Spleen (tissue), 13 donors: Measurements from ENCODE around the gene POLR1B. TPM values are rescaled to one million over a fixed set of nuclear protein-coding genes. Genes with fewer than 3 reads are reported as not detected.

Source experiments
- DNase-seq: peaks from one replicate; pipeline ENCODE4 v3.0.0-alpha.2; 2020
- H3K27ac ChIP-seq, 8 donors: fragments of 200-600 bp; sonication (generic) in 7 of 8; 1 replicate in 4 of 8; 2 replicates in 4 of 8; pipeline versions ENCODE4 v1.5.0 to v1.8.0; 2016 to 2021; ENCODE audit warnings: inconsistent platforms in 4 of 8, mild to moderate bottlenecking in 4 of 8, moderate library complexity in 1 of 8
- H3K27me3 ChIP-seq, 7 donors: fragments of 200-600 bp; sonication (generic) in 6 of 7; replicated peaks in 1 of 7; 1 replicate in 4 of 7; 2 replicates in 3 of 7; pipeline versions ENCODE4 v1.5.0 to v1.8.0; 2016 to 2021; ENCODE audit warnings: inconsistent platforms in 3 of 7, mild to moderate bottlenecking in 1 of 7
- H3K36me3 ChIP-seq, 6 donors: fragments of 200-600 bp; sonication (generic) in 5 of 6; 1 replicate in 4 of 6; 2 replicates in 2 of 6; pipeline versions ENCODE4 v1.5.0 to v1.8.0; 2016 to 2021; ENCODE audit warnings: inconsistent platforms in 2 of 6
- H3K4me1 ChIP-seq, 6 donors: fragments of 200-600 bp; sonication (generic) in 5 of 6; 1 replicate in 3 of 6; 2 replicates in 3 of 6; pipeline versions ENCODE4 v1.5.0 to v1.8.0; 2016 to 2021; ENCODE audit warnings: inconsistent platforms in 3 of 6
- H3K4me3 ChIP-seq, 8 donors: fragments of 200-600 bp; sonication (generic) in 7 of 8; 1 replicate in 4 of 8; 2 replicates in 4 of 8; pipeline versions ENCODE4 v1.5.0 to v1.8.0; 2016 to 2021; ENCODE audit warnings: inconsistent platforms in 4 of 8, mild to moderate bottlenecking in 4 of 8, moderate library complexity in 2 of 8
- H3K9me3 ChIP-seq, 8 donors: fragments of 200-600 bp; sonication (generic) in 7 of 8; 1 replicate in 4 of 8; 2 replicates in 4 of 8; pipeline versions ENCODE4 v1.5.0 to v1.8.0; 2016 to 2021; ENCODE audit warnings: inconsistent platforms in 4 of 8
- POLR2A ChIP-seq, 3 donors: fragments of 450-650 bp; IDR thresholded peaks; one replicate each; pipeline ENCODE4 v1.5.1; 2017; ENCODE audit warnings: antibody characterized with exemption in 3 of 3, mild to moderate bottlenecking in 1 of 3
- POLR2AphosphoS5 ChIP-seq, 3 donors: sonication (generic); formaldehyde crosslinking; IDR thresholded peaks; one replicate each; pipeline ENCODE4 v1.5.1; 2017; ENCODE audit warnings: antibody characterized with exemption in 3 of 3
- WGBS, 5 donors: extraction: QIAGEN DNeasy Blood & Tissue Kit in 3 of 5; methylation state at CpG; one replicate each; pipeline versions ENCODE4 v1.1.5 to v1.1.7; 2013 to 2018; 5-methylcytosine and 5-hydroxymethylcytosine counted together
- intact Hi-C: fragments of 100-400 bp; cut with DNase I; formaldehyde crosslinking; loops from one replicate; pipeline ENCODE4 v1.15.0; 2023; ENCODE audit warnings: low total_unique reads
- long read RNA-seq, 2 donors: transcript quantifications; one replicate each; lab custom pipeline, GENCODE V29; 2026
- polyA plus RNA-seq, 3 donors: library from polyadenylated mRNA; stranded (reverse); fragments of 200-250 nt; gene quantifications; one replicate each; pipeline ENCODE4 v1.2.1, GENCODE V29; 2013
- total RNA-seq, 7 donors: library from RNA; depleted of rRNA in 3 of 7; stranded (reverse); fragments of >200 nt in 3 of 7; fragmentation: NEBNext Ultra II Directional in 4 of 7; extraction: Animal tissue kit (Norgen Biotek cat#: 25700) in 4 of 7; gene quantifications; one replicate each; pipeline versions ENCODE4 v1.1.0 to v1.2.1, GENCODE V29; 2016 to 2021
- TF ChIP-seq, protein P1 (sequence below), 11 experiments: fragments of 200-600 bp in 7 of 11; fragments of 450-650 bp in 4 of 11; sonication (generic) in 4 of 11; IDR thresholded peaks in 8 of 11; conservative IDR thresholded peaks in 3 of 11; 1 replicate in 7 of 11; 2 replicates in 4 of 11; pipeline versions ENCODE4 v1.4.0 to v1.8.0; 2016 to 2021; ENCODE audit warnings: antibody characterized with exemption in 11 of 11, inconsistent platforms in 4 of 11, mild to moderate bottlenecking in 1 of 11
- donor health status: healthy with polysubstance abuse.
- donor health status: DM: no; HTN: no; CAD: no; lungs with moderate emphysema.
- donor health status: DM: no; HTN: no; CAD: no.
- donor health status: Bipolar disorder and iron deficiency.
- donor health status: healthy.
- donor health status: DM: no; HTN: no; CAD: no.
- donor health status: DM: yes; HTN: yes; CAD: no.

The POLR1B gene, protein sequence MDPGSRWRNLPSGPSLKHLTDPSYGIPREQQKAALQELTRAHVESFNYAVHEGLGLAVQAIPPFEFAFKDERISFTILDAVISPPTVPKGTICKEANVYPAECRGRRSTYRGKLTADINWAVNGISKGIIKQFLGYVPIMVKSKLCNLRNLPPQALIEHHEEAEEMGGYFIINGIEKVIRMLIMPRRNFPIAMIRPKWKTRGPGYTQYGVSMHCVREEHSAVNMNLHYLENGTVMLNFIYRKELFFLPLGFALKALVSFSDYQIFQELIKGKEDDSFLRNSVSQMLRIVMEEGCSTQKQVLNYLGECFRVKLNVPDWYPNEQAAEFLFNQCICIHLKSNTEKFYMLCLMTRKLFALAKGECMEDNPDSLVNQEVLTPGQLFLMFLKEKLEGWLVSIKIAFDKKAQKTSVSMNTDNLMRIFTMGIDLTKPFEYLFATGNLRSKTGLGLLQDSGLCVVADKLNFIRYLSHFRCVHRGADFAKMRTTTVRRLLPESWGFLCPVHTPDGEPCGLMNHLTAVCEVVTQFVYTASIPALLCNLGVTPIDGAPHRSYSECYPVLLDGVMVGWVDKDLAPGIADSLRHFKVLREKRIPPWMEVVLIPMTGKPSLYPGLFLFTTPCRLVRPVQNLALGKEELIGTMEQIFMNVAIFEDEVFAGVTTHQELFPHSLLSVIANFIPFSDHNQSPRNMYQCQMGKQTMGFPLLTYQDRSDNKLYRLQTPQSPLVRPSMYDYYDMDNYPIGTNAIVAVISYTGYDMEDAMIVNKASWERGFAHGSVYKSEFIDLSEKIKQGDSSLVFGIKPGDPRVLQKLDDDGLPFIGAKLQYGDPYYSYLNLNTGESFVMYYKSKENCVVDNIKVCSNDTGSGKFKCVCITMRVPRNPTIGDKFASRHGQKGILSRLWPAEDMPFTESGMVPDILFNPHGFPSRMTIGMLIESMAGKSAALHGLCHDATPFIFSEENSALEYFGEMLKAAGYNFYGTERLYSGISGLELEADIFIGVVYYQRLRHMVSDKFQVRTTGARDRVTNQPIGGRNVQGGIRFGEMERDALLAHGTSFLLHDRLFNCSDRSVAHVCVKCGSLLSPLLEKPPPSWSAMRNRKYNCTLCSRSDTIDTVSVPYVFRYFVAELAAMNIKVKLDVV
- total RNA-seq = 10 to 100 TPM; 17.4 to 31.8 (median 19.4) TPM
- 1 to 10 TPM; 4.9 to 9.1 (median 7.2) TPM for polyA plus RNA-seq
- long read RNA-seq, donor 1, full-length matches to known transcripts = 4 of 4 reads
- long read RNA-seq, donor 1, partial matches to known transcripts = 0 of 4 reads
- long read RNA-seq, donor 1, other reads (novel, unspliced or antisense) = 0 of 4 reads
- long read RNA-seq, donor 2, full-length matches to known transcripts = 4 of 4 reads
- long read RNA-seq, donor 2, partial matches to known transcripts = 0 of 4 reads
- long read RNA-seq, donor 2, other reads (novel, unspliced or antisense) = 0 of 4 reads

DNA sequence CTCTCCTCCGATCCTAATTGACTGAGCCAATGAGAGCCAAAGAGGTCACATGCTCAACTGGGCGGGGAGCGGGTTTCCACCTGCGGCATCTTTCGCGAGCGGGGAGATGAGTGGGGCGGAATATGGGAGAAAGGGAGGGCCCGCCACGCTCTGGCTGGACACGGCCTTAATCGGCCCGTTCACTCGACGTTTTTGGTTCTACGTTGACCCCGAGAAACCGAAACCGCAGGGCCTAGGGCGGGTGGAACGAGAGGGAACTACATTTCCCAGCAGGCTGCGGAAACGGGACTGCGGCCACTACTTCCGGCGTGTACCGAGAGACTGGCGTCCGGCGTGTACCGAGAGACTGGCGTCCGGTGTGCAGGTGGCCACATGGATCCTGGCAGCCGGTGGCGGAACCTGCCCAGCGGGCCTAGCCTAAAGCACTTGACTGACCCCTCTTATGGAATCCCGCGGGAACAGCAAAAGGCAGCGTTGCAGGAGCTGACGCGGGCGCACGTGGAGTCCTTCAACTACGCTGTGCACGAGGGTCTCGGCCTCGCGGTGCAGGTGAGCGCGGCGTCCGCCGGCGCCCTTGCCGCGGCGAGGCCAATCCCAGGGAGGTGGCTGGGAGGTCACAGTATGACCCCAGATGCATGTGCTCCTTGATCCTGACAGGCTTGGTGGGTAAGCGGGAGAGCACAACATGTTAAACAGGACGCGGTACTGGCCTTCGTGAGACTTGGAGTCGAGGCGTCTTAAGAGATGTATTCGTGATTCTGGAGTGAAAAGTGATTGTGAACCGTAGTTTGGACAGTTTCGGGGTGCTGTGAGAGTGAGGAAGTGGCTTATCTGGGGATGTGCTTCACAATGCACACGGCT lies at the start of gene POLR1B:
TSS of gene POLR1B (plus strand) at position 343 of the 861 bp plus-strand sequence. CDS start at position 373, 30 bp downstream.
- WGBS, 5 donors = 0 to 1% (median 0%) methylated on average over 33 to 67 of the region's 67 CpGs
- intact Hi-C loops = no loop called here

GRCh38 chr2:112493048-112493447 lies 49.2 kb upstream of the POLR1B start:
- TF ChIP-seq, protein P1, sequence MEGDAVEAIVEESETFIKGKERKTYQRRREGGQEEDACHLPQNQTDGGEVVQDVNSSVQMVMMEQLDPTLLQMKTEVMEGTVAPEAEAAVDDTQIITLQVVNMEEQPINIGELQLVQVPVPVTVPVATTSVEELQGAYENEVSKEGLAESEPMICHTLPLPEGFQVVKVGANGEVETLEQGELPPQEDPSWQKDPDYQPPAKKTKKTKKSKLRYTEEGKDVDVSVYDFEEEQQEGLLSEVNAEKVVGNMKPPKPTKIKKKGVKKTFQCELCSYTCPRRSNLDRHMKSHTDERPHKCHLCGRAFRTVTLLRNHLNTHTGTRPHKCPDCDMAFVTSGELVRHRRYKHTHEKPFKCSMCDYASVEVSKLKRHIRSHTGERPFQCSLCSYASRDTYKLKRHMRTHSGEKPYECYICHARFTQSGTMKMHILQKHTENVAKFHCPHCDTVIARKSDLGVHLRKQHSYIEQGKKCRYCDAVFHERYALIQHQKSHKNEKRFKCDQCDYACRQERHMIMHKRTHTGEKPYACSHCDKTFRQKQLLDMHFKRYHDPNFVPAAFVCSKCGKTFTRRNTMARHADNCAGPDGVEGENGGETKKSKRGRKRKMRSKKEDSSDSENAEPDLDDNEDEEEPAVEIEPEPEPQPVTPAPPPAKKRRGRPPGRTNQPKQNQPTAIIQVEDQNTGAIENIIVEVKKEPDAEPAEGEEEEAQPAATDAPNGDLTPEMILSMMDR (IDR thresholded peaks at IDR 0.05 in 8 of 11, conservative IDR thresholded peaks at IDR 0.05 in 3 of 11) = no peak
- no peak for TF ChIP-seq POLR2A (IDR thresholded peaks at IDR 0.05)
- DNase-seq = no peak
- H3K27ac ChIP-seq = no peak overlapping the region
- intact Hi-C loops = no loop called here
- H3K27me3 ChIP-seq = no peaks in the 10 kb centered on the region
- H3K36me3 ChIP-seq = peaks cover 3 to 33% (median 15%) of the 10 kb centered on the region in 6 donors
- no peaks in the 10 kb centered on the region for H3K9me3 ChIP-seq
- WGBS, 5 donors = 91 to 97% (median 92%) methylated on average over 3 of the region's 3 CpGs
- peaks cover 0 to 6% (median 3%) of the 10 kb centered on the region in 6 donors for H3K4me1 ChIP-seq
- H3K4me3 ChIP-seq = no peak overlapping the region

More for the DNA sequence above, at the start of gene POLR1B:
- Histone ChIP-seq H3K4me1 (peaks cover 14 to 45% (median 30%) of the 10 kb centered on the region in 6 donors), H3K9me3 (no peaks in the 10 kb centered on the region), H3K4me3 (peak within 1 kb of the TSS; percentile 67 to 100 (median 99)), H3K36me3 (peaks cover 0 to 19% (median 10%) of the 10 kb centered on the region in 6 donors), H3K27me3 (no peaks in the 10 kb centered on the region), H3K27ac (peak within 1 kb of the TSS; percentile 89 to 96 (median 92))
- peak; percentile 95 for DNase-seq
- TF ChIP-seq, protein P1 (IDR thresholded peaks at IDR 0.05 in 8 of 11, conservative IDR thresholded peaks at IDR 0.05 in 3 of 11) = no peak
- TF ChIP-seq POLR2AphosphoS5 (IDR thresholded peaks at IDR 0.05) = peak; percentile 74 to 82 (median 76)

DNA sequence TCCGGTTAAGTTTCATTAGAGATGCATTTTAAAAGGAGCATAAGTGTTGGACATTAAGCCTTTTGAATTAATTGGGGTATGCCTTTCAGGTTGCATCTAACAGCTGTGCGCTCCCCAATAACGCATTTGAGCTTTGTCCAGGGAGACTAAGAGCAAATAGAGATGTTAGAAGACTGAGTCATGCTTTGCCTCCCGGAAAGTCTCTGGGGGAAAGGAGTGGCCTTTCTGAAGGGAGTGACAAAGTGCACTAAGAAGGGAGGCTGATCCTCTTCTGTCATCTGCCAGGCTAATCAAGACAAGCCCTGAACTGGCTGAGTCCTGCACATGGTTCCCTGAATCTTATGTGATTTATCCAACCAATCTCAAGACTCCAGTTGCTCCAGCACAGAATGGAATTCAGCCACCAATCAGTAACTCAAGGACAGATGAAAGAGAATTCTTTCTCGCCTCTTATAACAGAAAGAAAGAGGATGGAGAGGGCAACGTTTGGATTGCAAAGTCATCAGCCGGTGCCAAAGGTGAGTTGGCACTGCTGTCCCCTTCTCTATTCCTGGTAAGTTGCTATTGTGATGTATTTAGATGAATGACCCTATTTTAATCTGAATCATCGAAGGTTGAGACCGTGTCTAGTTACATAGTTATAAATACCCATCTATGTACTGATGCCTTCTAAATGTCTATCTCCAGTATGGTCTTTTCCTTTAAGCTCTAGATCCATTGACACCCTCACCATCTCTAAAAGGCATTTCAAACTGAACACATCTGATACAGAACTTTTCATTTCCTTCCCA lies 48.2 kb upstream of the POLR1B start:
- no peak for TF ChIP-seq POLR2A (IDR thresholded peaks at IDR 0.05)
- TF ChIP-seq POLR2AphosphoS5 (IDR thresholded peaks at IDR 0.05) = no peak
- TF ChIP-seq, protein P1 (IDR thresholded peaks at IDR 0.05 in 8 of 11, conservative IDR thresholded peaks at IDR 0.05 in 3 of 11) = no peak
- Histone ChIP-seq H3K9me3 (no peaks in the 10 kb centered on the region), H3K36me3 (peaks cover 3 to 38% (median 15%) of the 10 kb centered on the region in 6 donors), H3K4me3 (no peak overlapping the region), H3K27me3 (no peaks in the 10 kb centered on the region), H3K4me1 (no peaks in the 10 kb centered on the region), H3K27ac (no peak overlapping the region)
- 82 to 92% (median 88%) methylated on average over 9 of the region's 9 CpGs for WGBS, 5 donors
- intact Hi-C loops = no loop called here
- DNase-seq = no peak
